GM10248 (cell line): ENCODE measurements around the gene PARP8.

Experiments used
- CTCF ChIA-PET: fragments of 300-600 bp; sonication (Branson Sonifier 250); formaldehyde crosslinking; extraction: SDS; loops from one replicate; lab custom pipeline; 2021; ENCODE audit warnings: antibody characterized with exemption; lab: Yijun Ruan, JAX
- POLR2A ChIA-PET: fragments of 350-650 bp; sonication (Branson Sonifier 250); formaldehyde crosslinking; extraction: SDS; loops from one replicate; lab custom pipeline; 2020; ENCODE audit warnings: antibody characterized with exemption; lab: Yijun Ruan, JAX
- DNase-seq: peaks from one replicate; pipeline ENCODE4 v3.0.0; 2012; ENCODE audit errors: extremely low spot score
- TF ChIP-seq, protein P1 (sequence below): IDR thresholded peaks from 2 replicates; pipeline ENCODE4 v1.5.1; 2012; ENCODE audit warnings: mild to moderate bottlenecking, low read depth; ENCODE audit errors: extremely low read depth, missing control alignments, control extremely low read depth

Gene PARP8

DNA sequence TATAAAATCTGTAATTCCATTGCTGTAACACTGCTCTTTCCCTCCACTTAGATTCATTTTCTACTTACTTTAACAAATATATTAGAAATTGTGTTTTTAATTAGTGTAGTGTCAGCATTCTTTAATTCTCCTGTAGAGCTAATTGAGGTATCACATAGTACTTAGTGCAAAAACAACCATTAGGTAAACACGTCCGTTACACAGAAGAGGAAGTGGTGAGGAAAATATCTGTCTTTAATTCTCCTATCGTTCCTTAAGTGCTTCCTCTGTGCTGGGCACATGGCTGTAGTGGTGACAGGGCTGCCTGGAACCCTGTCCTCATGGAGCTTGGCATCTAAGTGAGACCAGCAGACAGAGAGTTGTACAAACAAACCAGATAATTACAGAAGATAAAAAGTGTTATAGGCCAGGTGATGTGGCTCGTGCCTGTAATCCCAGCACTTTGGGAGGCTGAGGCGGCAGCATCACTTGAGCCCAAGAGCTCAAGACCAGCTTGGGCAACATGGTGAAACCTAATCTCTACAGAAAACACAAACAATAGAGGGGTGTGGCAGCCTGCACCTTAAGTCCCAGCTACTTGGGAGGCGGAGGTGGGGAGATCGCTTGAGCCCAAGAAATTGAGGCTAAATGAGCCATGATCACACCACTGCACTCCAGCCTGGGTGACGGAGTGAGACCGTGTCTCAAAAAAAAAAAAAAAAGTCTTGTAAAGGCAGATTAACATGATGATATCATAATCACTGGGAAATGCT is 36.4 kb downstream of the PARP8 start:
- CTCF ChIA-PET: interaction anchor here (1.0 to 1.6 kb wide), 3 partner anchors 12 to 33 kb away, joined by 3 to 4 read pairs (median 3); no protein-coding TSS in a partner anchor

DNA sequence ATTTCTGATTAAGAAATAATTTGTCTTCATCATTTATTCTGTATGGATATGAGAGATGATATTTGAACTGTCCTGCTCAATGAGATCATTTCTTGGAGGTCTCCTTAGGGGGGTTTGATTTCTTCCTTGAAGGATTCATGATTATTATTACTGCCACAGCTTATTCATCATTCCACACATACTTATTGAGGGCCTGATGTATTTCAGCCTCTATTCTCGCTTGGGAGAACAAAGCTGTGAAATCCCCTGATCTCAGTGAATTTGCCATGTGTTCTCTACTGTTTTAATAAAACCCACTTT is 36.9 kb downstream of the PARP8 start:
- DNase-seq: no peak
- POLR2A ChIA-PET: no interaction called here
- TF ChIP-seq, protein P1, sequence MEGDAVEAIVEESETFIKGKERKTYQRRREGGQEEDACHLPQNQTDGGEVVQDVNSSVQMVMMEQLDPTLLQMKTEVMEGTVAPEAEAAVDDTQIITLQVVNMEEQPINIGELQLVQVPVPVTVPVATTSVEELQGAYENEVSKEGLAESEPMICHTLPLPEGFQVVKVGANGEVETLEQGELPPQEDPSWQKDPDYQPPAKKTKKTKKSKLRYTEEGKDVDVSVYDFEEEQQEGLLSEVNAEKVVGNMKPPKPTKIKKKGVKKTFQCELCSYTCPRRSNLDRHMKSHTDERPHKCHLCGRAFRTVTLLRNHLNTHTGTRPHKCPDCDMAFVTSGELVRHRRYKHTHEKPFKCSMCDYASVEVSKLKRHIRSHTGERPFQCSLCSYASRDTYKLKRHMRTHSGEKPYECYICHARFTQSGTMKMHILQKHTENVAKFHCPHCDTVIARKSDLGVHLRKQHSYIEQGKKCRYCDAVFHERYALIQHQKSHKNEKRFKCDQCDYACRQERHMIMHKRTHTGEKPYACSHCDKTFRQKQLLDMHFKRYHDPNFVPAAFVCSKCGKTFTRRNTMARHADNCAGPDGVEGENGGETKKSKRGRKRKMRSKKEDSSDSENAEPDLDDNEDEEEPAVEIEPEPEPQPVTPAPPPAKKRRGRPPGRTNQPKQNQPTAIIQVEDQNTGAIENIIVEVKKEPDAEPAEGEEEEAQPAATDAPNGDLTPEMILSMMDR: no peak
- CTCF ChIA-PET: interaction anchor here (1.0 to 1.6 kb wide), 3 partner anchors 11 to 32 kb away, joined by 3 to 4 read pairs (median 3); no protein-coding TSS in a partner anchor

More for the DNA sequence above, 36.4 kb downstream of the PARP8 start:
- TF ChIP-seq, protein P1: no peak
- POLR2A ChIA-PET: no interaction called here
- no peak for DNase-seq

DNA sequence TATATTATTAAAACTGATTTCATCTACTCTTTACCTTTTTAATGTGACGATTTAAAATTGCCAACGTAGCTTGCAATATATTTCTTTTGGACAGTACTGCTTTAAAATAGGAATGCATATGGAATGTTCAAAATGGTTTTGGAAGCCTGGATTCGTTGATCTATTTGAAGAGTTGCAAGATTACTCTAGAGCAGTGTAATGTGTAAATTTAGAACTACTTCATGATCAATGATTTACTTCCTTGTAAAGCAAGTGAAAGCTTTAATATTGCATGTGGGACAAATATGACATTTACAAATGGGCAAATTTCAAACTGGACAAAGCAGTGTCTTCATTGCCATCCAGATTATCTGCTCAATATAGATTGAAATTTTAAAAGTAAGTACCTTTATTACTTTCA is 38.3 kb downstream of the PARP8 start:
- ChIA-PET CTCF (interaction anchor here (1.0 kb wide), 1 partner anchor 10 kb away, joined by 3 read pairs; no protein-coding TSS in a partner anchor), POLR2A (no interaction called here)
- no peak for DNase-seq
- TF ChIP-seq, protein P1: no peak

DNA sequence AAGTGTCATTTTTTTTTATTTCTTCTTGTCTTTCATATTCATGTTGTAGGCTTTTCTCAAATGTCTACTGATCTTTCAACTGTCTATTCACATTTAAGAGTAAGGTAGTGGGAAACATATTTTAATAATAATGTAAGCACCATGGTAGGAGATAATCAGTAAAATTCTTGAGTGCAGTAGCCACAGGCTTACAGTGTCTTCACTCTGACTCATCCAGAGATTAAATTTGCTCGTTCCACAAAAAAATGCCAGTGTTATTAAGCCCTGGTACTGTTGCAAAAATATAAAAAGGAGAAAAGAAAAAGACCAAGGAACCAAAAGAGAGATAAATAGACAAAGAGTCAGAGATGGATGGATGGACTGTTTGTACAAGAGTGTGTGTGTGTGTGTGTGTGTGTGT is 43.0 kb downstream of the PARP8 start:
- TF ChIP-seq, protein P1: no peak
- CTCF ChIA-PET: no interaction called here

DNA sequence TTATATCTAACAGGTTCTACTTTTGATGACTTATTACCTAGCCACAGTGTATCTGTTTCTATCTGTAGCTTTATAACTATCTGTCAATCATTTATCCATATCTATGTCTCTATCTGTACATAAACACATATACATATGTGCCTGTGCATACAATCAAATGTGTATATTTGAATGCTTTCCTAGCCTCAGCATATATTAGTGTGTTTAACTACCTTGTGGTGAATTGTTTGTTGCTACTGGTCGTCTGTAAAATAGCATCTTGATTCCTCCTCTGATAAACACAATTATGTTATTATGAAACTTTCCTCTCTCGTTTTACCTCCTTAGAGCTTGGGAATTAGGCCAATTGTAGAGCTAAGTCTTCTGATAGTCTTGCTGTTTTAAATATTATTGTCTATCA is 44.4 kb downstream of the PARP8 start:
- POLR2A ChIA-PET: no interaction called here
- TF ChIP-seq, protein P1: no peak
- CTCF ChIA-PET: interaction anchor here (0.8 to 0.9 kb wide), 2 partner anchors 14 to 29 kb away, joined by 3 read pairs; no protein-coding TSS in a partner anchor

More for the DNA sequence above, 43.0 kb downstream of the PARP8 start:
- POLR2A ChIA-PET: no interaction called here
- DNase-seq: no peak

DNA sequence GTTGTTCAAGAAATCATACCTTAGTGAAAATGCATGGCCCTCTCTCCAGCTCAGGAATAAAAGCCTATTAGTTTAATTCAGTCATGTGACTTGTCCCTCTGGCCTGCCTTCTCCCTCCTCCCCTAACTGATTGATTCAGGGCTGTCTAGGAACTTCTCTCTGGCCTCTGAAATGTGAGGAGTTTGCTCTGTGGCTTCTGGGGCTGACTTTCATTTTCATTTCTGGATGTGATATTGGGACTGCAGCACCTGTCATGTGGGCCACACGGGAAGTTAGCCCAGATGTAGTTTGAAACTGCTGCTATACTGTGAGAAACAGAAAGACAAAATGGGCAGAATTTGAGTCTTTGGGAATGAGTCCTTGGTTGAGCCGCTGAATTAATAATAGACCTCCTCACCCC is 44.8 kb downstream of the PARP8 start:
- POLR2A ChIA-PET: no interaction called here
- CTCF ChIA-PET: interaction anchor here (0.9 kb wide), 1 partner anchor 30 kb away, joined by 3 read pairs; no protein-coding TSS in a partner anchor

More for the DNA sequence above, 44.4 kb downstream of the PARP8 start:
- no peak for DNase-seq

More for the DNA sequence above, 44.8 kb downstream of the PARP8 start:
- DNase-seq: peak; percentile 47
- TF ChIP-seq, protein P1: no peak
